Mucosa of descending colon (tissue), 3 donors: ENCODE results near the gene MAN1C1. TPM values are rescaled to one million over a fixed set of nuclear protein-coding genes. Genes with fewer than 3 reads are reported as not detected.

Experiments used
- ATAC-seq: fragments of 200-7000 bp; cut with Tn5 transposase; one replicate; pipeline ENCODE4 v1.9.1; 2020; ENCODE audit warnings: mild to moderate bottlenecking, moderate library complexity
- DNase-seq, 3 donors: peaks; one replicate each; pipeline ENCODE4 v3.0.0-alpha.2; 2020
- H3K36me3 ChIP-seq: fragments of 200-600 bp; one replicate; pipeline ENCODE4 v1.8.0; 2021; ENCODE audit warnings: low read depth, mild to moderate bottlenecking
- H3K4me1 ChIP-seq: fragments of 200-600 bp; one replicate; pipeline ENCODE4 v1.8.0; 2021; ENCODE audit warnings: low read depth, mild to moderate bottlenecking
- H3K4me3 ChIP-seq: fragments of 200-600 bp; one replicate; pipeline ENCODE4 v1.8.0; 2021; ENCODE audit warnings: mild to moderate bottlenecking
- H3K9me3 ChIP-seq: fragments of 200-600 bp; one replicate; pipeline ENCODE4 v1.8.0; 2021; ENCODE audit warnings: mild to moderate bottlenecking
- CTCF ChIP-seq: fragments of 200-600 bp; IDR thresholded peaks from one replicate; pipeline ENCODE4 v1.8.0; 2022; ENCODE audit warnings: antibody characterized with exemption, mild to moderate bottlenecking
- intact Hi-C, 2 donors: fragments of 100-400 bp; cut with DNase I in 1 of 2; cut with micrococcal nuclease in 1 of 2; formaldehyde crosslinking; loops; one replicate each; pipeline versions ENCODE4 v1.11.0 to v1.11.1; 2022; cut with DNase I, micrococcal nuclease
- total RNA-seq, 3 donors: library from RNA; stranded (reverse); fragmentation: NEBNext Ultra II Directional in 2 of 3; extraction: Animal tissue kit (Norgen Biotek cat#: 25700) in 2 of 3; gene quantifications; one replicate each; pipeline versions ENCODE4 v1.2.1 to v1.2.4, GENCODE V29; 2021 to 2023
- donor health status: DM: no; HTN: no; CAD: no; lungs with moderate emphysema.
- donor health status: DM: no; HTN: no; CAD: no.
- donor health status: DM: no; HTN: yes; CAD: no.

Gene MAN1C1
- total RNA-seq, 3 donors from 2014 or later = 2.5 to 22.0 (median 6.1) TPM

DNA sequence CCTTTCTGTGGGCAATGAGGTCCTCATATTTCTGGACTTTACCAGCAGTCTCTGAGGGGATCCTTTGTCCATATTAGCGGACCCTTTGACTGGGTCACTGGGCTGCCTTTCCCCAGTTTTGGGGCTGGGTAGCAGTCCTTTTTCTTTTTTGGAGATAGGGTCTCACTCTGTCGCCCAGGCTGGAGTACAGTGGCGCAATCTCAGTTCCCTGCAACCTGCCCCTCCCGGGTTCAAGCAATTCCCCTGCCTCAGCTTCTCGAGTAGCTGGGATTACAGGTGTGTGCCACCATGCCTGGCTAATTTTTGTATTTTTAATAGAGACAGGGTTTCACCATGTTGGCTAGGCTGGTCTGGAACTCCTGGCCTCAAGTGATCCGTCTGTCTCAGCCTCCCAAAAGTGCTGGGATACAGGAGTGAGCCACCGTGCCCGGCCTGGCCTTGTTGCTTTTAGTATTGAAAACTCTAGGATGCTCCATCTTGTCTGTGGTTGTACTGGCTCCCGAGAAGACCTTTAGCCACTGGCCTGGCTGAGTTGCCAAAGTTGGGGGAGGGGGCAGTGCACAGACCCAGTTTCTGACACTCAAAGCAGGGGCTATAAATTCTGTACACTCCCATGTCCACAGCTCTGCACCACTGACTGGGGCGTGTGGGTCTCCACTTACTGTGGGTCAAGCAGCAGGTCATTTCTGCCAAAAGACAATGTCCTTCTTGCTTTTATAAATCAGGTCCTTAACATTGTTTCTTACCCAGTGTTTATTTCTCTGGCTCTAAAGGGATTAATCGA, 33.1 kb downstream of the MAN1C1 start:
- Histone ChIP-seq H3K9me3 (no peaks in the 10 kb centered on the region), H3K4me3 (no peak overlapping the region), H3K4me1 (no peaks in the 10 kb centered on the region), H3K36me3 (no peaks in the 10 kb centered on the region)
- no peak for TF ChIP-seq CTCF
- no peak for DNase-seq
- intact Hi-C loops = no loop called here
- no peak for ATAC-seq

DNA sequence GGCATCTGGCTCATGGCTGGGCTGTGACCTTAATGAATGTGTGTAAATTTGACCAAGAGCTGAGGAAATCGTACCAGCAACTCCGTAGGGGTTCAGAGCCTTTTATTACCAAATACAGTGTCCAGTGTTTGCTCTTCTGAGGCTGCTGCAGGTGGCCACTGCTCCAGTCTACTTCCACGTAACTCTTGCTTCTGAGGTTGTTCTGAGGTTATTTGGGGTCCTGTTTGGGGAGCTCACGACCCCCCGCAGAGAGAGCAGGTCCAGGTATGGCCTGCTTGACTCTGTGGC, 33.6 kb downstream of the MAN1C1 start:
- H3K4me3 ChIP-seq = no peak overlapping the region
- ATAC-seq (no peak), DNase-seq (no peak)
- no peak for TF ChIP-seq CTCF
- intact Hi-C loops = no loop called here
- no peaks in the 10 kb centered on the region for H3K4me1 ChIP-seq
- no peaks in the 10 kb centered on the region for H3K36me3 ChIP-seq
- H3K9me3 ChIP-seq = no peaks in the 10 kb centered on the region

- Histone ChIP-seq H3K36me3 (no peaks in the 10 kb centered on the region), H3K4me3 (no peak overlapping the region), H3K4me1 (no peaks in the 10 kb centered on the region), H3K9me3 (no peaks in the 10 kb centered on the region)
- TF ChIP-seq CTCF = no peak
- intact Hi-C loops = no loop called here
- ATAC-seq (no peak), DNase-seq (no peak)
These were observed 34.5 kb downstream of the MAN1C1 start for GRCh38 chr1:25651036-25651640.

DNA sequence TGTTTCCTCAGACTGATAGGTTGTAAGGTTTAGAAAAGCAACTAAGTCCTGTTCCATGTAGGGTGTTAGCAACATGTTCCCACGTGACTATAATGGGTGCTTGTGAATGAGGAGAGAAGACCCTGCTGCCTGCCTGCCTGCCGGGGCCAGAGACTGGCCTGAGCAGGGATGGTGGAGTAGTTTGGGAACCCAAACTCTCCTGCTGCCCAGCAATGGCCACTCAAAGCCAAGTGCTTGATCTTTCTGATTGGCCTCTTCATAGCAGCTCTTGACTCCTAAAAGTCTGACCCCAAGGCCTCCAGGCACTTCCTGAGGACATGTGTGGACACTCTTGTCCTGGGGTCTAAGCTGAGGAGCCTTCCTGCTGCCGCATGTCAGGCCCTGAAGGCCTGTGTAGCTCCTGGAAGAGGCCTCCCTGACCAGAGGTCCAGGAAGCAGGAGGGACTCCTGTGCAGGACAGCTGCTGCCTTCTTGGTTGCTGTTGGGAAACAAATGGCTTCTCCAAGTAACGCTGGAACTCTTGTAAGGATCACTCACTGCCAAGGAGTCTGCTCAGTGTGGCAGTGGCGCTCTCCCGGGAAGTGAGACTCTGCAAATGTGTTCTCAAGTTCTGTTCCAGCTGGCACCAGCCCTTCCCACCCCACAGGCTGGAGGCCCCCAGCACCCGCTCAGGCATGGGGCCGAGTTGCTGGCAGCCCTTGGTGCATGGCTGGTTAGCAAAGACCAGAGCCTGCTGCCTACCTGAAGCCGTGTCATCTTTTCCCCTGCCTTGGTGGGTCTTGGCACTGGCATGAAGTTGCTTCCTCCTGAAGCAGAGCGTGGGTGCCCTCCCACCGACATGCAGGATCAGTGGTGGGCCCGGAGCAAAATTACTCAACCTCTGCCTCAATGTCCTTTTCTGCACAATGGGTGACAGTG, 35.5 kb downstream of the MAN1C1 start:
- DNase-seq = no peak
- Histone ChIP-seq H3K4me3 (no peak overlapping the region), H3K4me1 (no peaks in the 10 kb centered on the region), H3K36me3 (no peaks in the 10 kb centered on the region), H3K9me3 (no peaks in the 10 kb centered on the region)
- no peak for TF ChIP-seq CTCF
- intact Hi-C loops = no loop called here
- ATAC-seq = no peak

GRCh38 chr1:25653558-25653957, 37.0 kb downstream of the MAN1C1 start:
- H3K9me3 ChIP-seq = no peaks in the 10 kb centered on the region
- TF ChIP-seq CTCF = no peak
- intact Hi-C loops = no loop called here
- H3K4me1 ChIP-seq = no peaks in the 10 kb centered on the region
- DNase-seq (no peak), ATAC-seq (no peak)
- H3K36me3 ChIP-seq = no peaks in the 10 kb centered on the region
- no peak overlapping the region for H3K4me3 ChIP-seq
